NCI-H1092 (cell line): ENCODE results near the gene OR2V2.

Experiments
- DNase-seq: peaks from one replicate; lab custom pipeline; 2025; lab: John Stamatoyannopoulos, UW

Gene OR2V2

GRCh38 chr5:181190711-181191525 lies 43.5 kb downstream of the OR2V2 start:
- no peak for DNase-seq

DNA sequence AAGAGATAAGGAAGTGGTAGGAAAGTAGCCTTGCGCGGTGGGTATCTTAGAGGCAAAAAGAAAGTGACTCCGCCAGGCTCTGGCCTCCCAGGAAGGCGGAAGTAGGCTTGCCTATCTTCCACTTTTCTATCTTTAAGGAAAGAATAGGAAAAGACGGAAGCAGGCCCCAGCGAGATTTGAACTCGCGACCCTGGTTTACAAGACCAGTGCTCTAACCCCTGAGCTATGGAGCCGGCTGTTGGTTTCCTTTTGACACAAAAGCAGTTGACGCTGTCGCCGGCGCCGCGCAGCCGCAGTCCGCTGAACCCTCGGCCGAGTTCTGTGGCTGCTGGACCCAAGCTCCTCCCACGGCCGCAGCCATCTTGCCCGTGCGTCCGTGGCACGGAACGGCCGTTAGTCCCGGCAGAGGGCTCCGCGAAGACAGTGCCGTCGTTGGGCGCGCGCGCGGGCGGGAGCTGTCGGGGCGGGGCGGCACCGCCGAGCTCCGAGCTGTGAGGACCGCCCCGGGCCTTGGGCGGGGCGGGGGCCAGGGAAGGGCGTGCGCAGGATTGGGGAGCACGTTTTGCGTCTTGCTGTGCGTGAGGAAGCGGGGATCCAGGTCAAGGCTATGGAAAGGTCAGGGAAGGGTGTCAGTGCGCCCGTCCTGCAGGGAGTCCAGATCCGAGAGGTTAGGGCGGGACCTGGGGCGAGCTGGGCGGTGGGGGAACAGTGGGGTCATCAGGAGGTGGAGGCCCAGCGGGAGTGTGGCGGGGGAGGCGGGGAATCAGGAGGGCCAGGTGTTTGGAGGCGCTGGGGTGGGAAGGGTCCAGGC lies 44.3 kb downstream of the OR2V2 start:
- no peak for DNase-seq

GRCh38 chr5:181192337-181193046 lies 45.1 kb downstream of the OR2V2 start:
- no peak for DNase-seq

DNA sequence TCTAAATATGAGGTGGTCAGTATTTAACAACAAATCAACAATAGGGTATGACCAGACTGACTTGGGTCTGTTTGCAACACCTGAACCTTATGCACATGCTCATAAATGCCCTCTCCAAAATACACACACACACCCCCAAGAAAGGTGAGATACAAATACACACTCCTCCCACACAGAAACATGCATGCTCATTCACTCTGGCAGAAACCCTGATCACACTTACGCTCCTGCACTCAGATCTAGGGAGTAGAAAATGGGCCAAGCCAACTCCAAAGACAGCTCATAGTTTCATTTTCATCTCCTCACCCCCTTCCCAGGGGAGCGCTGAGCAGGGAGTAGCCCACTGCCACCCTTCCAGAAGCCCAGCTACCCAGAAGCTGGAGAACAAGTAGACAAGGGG lies 46.3 kb downstream of the OR2V2 start:
- DNase-seq, result no peak

- no peak for DNase-seq
These were observed 47.3 kb downstream of the OR2V2 start for GRCh38 chr5:181194489-181195248.

DNA sequence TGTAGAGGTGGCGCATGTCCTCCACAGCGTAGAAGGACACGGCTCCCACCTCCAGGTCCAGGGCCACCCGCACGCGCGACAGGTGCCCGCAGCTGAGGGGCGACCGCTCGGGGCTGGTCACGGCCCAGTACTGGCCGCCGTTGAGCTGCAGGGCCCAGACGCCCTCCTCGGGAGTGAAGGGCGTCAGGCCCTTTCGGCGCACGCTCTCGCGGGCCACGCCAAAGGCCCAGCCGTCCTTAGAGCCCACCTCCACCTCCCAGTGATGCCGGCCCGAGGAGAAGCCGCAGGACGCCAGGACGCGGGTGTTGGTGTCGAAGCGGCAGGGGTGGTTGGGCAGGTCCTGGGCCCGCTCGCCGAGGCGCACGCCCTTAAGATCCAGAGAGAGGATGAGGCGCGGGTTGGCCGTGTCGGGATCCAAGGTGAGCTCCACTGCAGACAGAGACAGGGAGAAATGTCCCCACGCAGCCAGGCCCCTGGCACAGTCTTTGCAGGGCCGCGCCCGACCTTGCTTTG lies 47.9 kb downstream of the OR2V2 start:
- DNase-seq, result no peak

- no peak for DNase-seq
These were observed 50.1 kb downstream of the OR2V2 start for GRCh38 chr5:181197326-181197951.

DNA sequence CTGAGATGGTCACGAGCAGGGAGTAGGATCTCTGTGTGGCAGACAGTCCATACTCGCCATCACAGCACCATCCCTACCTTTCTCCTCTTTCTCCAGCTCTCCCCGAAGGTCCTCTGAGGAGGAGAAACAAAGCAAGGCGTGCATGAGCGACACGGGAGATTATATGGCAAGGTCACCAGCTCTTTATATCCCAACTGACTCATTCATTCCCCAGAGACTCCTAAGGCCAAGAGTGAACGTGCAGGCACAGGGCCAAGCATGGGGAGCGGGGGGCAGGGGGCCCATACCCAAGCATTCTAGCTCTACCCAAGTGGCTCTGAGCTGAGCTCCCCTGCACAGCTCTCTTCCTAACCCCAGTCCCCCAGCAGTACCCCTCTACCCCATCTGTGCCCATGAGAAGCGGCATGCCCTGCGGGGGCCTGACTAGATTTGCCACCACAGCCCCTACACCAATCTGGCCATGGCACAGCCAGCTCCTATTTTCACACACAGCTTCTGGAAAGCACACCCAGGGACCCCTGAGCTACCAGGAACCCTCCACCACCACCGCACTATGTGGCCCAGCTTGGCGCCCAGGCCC lies 50.8 kb downstream of the OR2V2 start:
- DNase-seq, result no peak

- DNase-seq, result no peak
These were observed 51.6 kb downstream of the OR2V2 start for GRCh38 chr5:181198905-181199519.

DNA sequence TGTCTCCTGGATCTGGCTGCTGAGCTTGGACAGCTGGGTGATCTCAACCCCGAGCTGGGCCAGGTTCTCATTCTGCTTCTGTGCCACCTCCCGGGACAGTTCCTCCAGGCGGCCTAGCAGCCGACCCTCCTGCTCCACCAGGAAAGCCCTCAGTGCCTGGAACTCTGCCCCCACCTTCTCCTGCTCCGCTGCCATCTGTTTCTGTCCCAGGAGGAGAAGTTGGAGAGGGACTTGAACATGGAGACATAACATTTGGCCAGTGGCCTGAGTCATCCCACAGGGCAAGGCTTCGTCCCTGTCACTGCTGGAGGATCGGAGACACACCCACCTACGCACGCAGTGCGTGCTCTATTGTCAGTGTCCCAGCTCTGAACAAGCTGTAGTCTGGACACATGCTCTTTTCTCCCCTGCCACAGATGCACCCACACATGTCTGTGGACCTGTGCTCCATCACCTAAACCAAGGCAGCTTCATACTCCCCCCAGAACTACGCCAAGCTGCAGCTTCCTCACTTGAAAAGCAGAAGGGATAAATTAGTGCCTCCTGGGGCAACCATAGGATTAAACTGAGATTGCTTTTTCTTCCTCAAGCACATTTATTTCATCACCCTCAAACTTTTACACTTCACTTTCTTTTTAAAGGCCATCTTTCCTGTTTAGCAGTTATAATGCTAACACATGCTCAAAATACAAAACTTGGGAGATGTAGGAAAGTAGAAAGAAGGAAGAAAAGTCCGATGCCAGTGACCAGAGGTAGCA lies 52.7 kb downstream of the OR2V2 start:
- no peak for DNase-seq

DNA sequence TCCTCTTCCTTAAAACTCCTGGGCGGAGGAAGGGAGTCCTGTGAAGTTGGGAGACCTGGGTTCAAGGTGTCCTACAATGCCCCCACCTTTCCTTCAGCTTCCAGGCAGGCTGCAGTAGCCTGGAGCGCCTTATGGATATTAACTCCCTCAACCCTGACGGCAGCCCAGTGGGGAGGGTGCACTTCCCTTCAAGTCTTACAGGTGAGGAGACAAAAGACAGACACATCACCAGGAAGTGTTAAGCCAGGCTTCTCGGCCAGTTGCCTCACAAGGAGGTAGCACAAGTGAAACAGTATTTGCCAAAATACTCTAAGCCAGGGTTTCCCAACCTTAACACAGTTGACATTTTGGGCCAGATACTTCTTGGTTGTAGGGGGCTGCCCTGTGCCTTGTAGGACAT lies 53.4 kb downstream of the OR2V2 start:
- DNase-seq, result no peak

- DNase-seq, result no peak
These were observed 55.8 kb downstream of the OR2V2 start for GRCh38 chr5:181203093-181203711.

DNA sequence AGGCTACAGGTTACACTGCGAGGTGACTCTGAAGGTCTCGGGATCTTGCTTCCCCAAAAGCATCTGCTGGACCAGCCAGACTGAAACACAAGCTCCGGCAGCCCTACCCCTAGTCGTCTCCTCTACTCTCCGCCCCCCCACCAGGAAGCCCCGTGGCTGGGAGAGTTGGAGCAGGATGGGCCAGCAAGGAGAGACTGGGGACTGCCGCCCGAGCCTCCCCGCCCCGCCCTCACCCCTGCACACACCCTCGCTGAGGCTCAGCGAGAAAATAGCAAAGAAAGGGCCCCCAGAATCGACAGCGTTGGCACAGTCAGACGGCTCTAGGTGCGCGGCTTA lies 56.4 kb downstream of the OR2V2 start:
- no peak for DNase-seq

DNA sequence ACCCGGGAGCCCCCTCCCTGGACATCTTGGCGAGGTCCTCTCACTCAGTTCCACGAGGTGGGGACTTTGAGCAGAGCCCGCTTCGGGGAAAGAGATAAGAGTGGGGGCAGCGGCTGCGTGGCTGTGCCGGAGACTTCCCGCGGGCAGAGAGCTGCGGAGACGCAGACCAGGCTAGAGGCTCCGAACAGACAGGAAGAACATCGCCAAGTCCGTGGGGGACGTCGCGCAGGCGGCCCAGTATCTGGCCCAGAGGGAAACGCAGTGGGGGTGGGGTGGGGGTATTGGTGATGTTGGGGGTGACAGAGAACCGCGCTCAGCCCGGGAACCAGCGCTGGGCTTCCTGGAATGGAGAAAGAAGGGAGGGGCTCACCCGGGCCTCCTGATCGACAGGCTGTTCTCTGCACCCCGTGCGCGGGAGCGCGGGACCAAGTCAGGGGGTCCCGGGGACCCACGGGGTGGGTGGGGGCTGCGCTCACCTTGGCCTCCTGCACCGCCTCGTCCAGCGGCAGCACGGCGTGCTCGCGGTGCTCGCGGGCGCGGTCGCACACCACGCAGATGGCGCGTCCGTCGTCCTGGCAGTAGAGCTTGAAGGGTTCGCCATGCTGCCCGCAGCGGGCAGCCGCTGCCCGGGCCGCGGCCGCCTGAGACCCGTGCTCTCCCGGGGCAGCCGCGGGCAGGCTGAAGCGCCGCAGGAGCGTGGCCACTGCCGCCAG lies 56.9 kb downstream of the OR2V2 start:
- DNase-seq, result no peak

- DNase-seq, result no peak
These were observed 57.7 kb downstream of the OR2V2 start, which contains the start of gene TRIM7 for GRCh38 chr5:181204826-181205760. TSS of gene TRIM7 (minus strand) at chr5:181205196. CDS start at chr5:181205110, 86 bp downstream.

DNA sequence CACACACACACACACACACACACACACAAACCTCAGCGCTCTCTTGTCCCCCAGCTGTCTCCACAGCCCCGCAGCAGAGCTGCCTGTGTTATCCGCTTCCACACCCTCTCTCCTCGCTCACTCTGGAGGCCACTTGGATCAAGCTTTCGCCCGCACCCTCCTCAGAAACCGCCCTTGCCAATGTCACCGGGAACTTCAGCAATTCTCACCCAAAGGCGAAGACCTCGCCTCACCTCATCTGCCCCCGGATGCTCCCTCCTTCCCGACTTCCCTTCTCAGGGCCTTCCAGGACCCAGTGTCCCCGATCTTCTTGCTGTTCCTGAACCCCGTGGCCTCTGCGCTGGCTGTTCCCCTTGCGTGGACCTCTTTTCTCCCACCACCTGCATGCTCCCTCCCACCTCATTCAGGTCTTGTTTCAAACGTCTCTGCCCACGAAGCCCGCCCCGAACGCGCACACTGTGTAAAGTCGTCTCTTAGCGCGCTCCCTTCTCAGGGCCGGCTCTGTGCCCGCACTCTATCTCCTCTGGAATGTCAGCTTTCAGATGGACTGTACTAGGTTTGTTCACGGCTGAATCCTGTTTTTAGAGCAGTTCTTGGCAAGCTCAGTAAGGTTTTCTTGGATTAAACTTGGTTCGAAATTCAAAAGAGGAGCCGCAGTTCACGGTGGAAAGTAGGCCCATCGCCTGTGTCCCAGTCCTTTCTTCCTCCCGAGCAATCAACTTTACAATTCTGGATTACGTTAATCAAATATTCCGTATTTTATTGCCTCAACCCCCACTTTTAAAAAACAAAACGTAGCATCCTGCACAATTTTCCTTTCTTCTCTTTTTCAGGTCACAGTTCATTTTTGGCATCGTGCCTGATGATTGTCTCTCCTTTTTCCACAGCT lies 58.6 kb downstream of the OR2V2 start:
- DNase-seq, result no peak
